Natural killer cell treated with Interleukin-12 subunit alpha and Interleukin-12 subunit beta and Interleukin-15 and Interleukin-18, amount 100 ng/mL, for 72 hours (primary cell): ENCODE results near the gene C11orf68. TPM values are rescaled to one million over a fixed set of nuclear protein-coding genes. Genes with fewer than 3 reads are reported as not detected.
A peak's percentile ranks its signal among the peaks of the same experiment; 100 is the strongest.

Experiments
- ATAC-seq, 2 donors: fragments of 150-1000 bp; cut with Tn5 transposase in 1 of 2; sonication (Bioruptor Pico), chemical (Tn5 transposase) in 1 of 2; 2 replicates each; pipeline ENCODE4 v1.10.0; 2021
- DNase-seq: peaks from one replicate; pipeline ENCODE4 v3.0.0; 2022; ENCODE audit warnings: low spot score
- H3K27ac Mint-ChIP-seq, 2 donors: 1 replicate in 1 of 2; 2 replicates in 1 of 2; pipeline ENCODE4 v1.8.0; 2022; ENCODE audit warnings: mixed read lengths in 2 of 2, mild to moderate bottlenecking in 1 of 2, moderate library complexity in 1 of 2
- H3K27me3 Mint-ChIP-seq, 2 donors: 1 replicate in 1 of 2; 2 replicates in 1 of 2; pipeline ENCODE4 v1.8.0; 2022; ENCODE audit warnings: mixed read lengths in 2 of 2
- H3K36me3 Mint-ChIP-seq: one replicate; pipeline ENCODE4 v1.8.0; 2022; ENCODE audit warnings: mixed read lengths
- H3K4me1 Mint-ChIP-seq, 2 donors: 1 replicate in 1 of 2; 2 replicates in 1 of 2; pipeline ENCODE4 v1.8.0; 2022; ENCODE audit warnings: low read depth in 2 of 2, mixed read lengths in 2 of 2, mild to moderate bottlenecking in 1 of 2
- H3K4me3 Mint-ChIP-seq: one replicate; pipeline ENCODE4 v1.8.0; 2022; ENCODE audit warnings: mixed read lengths
- H3K9me3 Mint-ChIP-seq: 2 replicates; pipeline ENCODE4 v1.8.0; 2022; ENCODE audit warnings: mixed read lengths
- total RNA-seq, 2 donors: library from RNA; stranded (reverse); gene quantifications; one replicate each; pipeline ENCODE4 v1.2.3, GENCODE V29; 2022

C11orf68 gene
- total RNA-seq: 10 to 100 TPM; 15.4 to 24.7 TPM

- H3K9me3 Mint-ChIP-seq: no peaks in the 10 kb centered on the region
- H3K27ac Mint-ChIP-seq: peak within 1 kb of the TSS; percentile 75 to 78
- H3K4me3 Mint-ChIP-seq: peak within 1 kb of the TSS; percentile 90
- DNase-seq (no peak), ATAC-seq (peak in 1 of 2 donors; percentile 86)
- no peaks in the 10 kb centered on the region for H3K36me3 Mint-ChIP-seq
- no peaks in the 10 kb centered on the region for H3K27me3 Mint-ChIP-seq
- peaks cover 21 to 29% of the 10 kb centered on the region in 2 donors for H3K4me1 Mint-ChIP-seq
These were observed at the start of gene C11orf68 for GRCh38 chr11:65918211-65919140. C11orf68 (minus strand) TSS chr11:65919062; CDS start chr11:65919031, 31 bp downstream.

GRCh38 chr11:65967329-65967934, 48.6 kb upstream of the C11orf68 start:
- H3K36me3 Mint-ChIP-seq: peaks cover 33% of the 10 kb centered on the region
- H3K27ac Mint-ChIP-seq: no peak overlapping the region
- ATAC-seq: no peak

GRCh38 chr11:65965986-65966762, 47.3 kb upstream of the C11orf68 start:
- Mint-ChIP-seq H3K4me1 (peaks cover 37 to 42% of the 10 kb centered on the region in 2 donors), H3K27me3 (no peaks in the 10 kb centered on the region), H3K27ac (no peak overlapping the region), H3K36me3 (peaks cover 42% of the 10 kb centered on the region), H3K4me3 (no peak overlapping the region), H3K9me3 (no peaks in the 10 kb centered on the region)
- DNase-seq: no peak
- ATAC-seq: no peak

More at GRCh38 chr11:65967329-65967934, 48.6 kb upstream of the C11orf68 start:
- H3K4me3 Mint-ChIP-seq: no peak overlapping the region
- peaks cover 29 to 34% of the 10 kb centered on the region in 2 donors for H3K4me1 Mint-ChIP-seq
- no peaks in the 10 kb centered on the region for H3K9me3 Mint-ChIP-seq
- no peaks in the 10 kb centered on the region for H3K27me3 Mint-ChIP-seq
- no peak for DNase-seq

DNA sequence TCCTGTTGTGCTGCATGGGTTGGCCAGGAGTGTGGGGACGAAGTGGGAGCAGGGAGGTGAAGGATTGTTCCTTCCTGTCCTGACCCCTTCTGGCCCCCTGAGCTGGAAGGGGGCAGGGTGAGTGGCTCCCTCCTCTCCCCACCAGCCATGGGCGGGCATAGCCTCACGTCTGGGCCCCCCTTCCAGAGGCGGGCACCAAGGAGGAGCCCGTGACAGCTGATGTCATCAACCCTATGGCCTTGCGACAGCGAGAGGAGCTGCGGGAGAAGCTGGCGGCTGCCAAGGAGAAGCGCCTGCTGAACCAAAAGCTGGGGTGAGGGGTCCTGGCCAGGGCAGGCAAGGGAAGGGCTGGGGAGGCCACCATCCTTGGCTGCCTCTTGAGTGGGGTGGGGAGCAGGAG, 46.0 kb upstream of the C11orf68 start:
- Mint-ChIP-seq H3K4me3 (no peak overlapping the region), H3K27me3 (no peaks in the 10 kb centered on the region), H3K9me3 (no peaks in the 10 kb centered on the region), H3K27ac (no peak overlapping the region), H3K4me1 (peaks cover 35 to 38% of the 10 kb centered on the region in 2 donors), H3K36me3 (peaks cover 36% of the 10 kb centered on the region)
- ATAC-seq (no peak), DNase-seq (no peak)

GRCh38 chr11:65962141-65962564, 43.3 kb upstream of the C11orf68 start:
- Mint-ChIP-seq H3K4me3 (peak overlapping the region; percentile 89), H3K36me3 (peaks cover 23% of the 10 kb centered on the region), H3K4me1 (peaks cover 27 to 35% of the 10 kb centered on the region in 2 donors), H3K27me3 (no peaks in the 10 kb centered on the region), H3K27ac (peak overlapping the region; percentile 84 to 96), H3K9me3 (no peaks in the 10 kb centered on the region)
- ATAC-seq: no peak
- no peak for DNase-seq

GRCh38 chr11:65961267-65962140, 42.6 kb upstream of the C11orf68 start, which contains the start of gene SART1:
SART1 (plus strand) TSS chr11:65961734; CDS start chr11:65961781, 47 bp downstream.
- H3K27me3 Mint-ChIP-seq: no peaks in the 10 kb centered on the region
- peak within 1 kb of the TSS; percentile 89 for H3K4me3 Mint-ChIP-seq
- no peaks in the 10 kb centered on the region for H3K9me3 Mint-ChIP-seq
- H3K36me3 Mint-ChIP-seq: peaks cover 23% of the 10 kb centered on the region
- peaks cover 27 to 35% of the 10 kb centered on the region in 2 donors for H3K4me1 Mint-ChIP-seq
- DNase-seq: peak; percentile 98
- peak; percentile 97 to 98 for ATAC-seq
- H3K27ac Mint-ChIP-seq: peak within 1 kb of the TSS; percentile 84 to 96

GRCh38 chr11:65960824-65961266, 42.0 kb upstream of the C11orf68 start:
- Mint-ChIP-seq H3K4me3 (peak overlapping the region; percentile 89), H3K4me1 (peaks cover 27 to 34% of the 10 kb centered on the region in 2 donors), H3K27me3 (no peaks in the 10 kb centered on the region), H3K36me3 (peaks cover 20% of the 10 kb centered on the region), H3K27ac (peak overlapping the region; percentile 84 to 96), H3K9me3 (no peaks in the 10 kb centered on the region)
- ATAC-seq (no peak), DNase-seq (no peak)

- peaks cover 26 to 27% of the 10 kb centered on the region in 2 donors for H3K4me1 Mint-ChIP-seq
- H3K36me3 Mint-ChIP-seq: peaks cover 17% of the 10 kb centered on the region
- H3K27me3 Mint-ChIP-seq: no peaks in the 10 kb centered on the region
- ATAC-seq (no peak), DNase-seq (peak; percentile 55)
- H3K27ac Mint-ChIP-seq: no peak overlapping the region
- H3K4me3 Mint-ChIP-seq: no peak overlapping the region
- no peaks in the 10 kb centered on the region for H3K9me3 Mint-ChIP-seq
These were observed 40.0 kb upstream of the C11orf68 start for GRCh38 chr11:65958774-65959420.

- ATAC-seq (no peak), DNase-seq (no peak)
- Mint-ChIP-seq H3K4me3 (no peak overlapping the region), H3K27ac (no peak overlapping the region), H3K9me3 (no peaks in the 10 kb centered on the region), H3K36me3 (peaks cover 17% of the 10 kb centered on the region), H3K27me3 (no peaks in the 10 kb centered on the region), H3K4me1 (peaks cover 21 to 22% of the 10 kb centered on the region in 2 donors)
These were observed 39.4 kb upstream of the C11orf68 start for GRCh38 chr11:65958291-65958690.

DNA sequence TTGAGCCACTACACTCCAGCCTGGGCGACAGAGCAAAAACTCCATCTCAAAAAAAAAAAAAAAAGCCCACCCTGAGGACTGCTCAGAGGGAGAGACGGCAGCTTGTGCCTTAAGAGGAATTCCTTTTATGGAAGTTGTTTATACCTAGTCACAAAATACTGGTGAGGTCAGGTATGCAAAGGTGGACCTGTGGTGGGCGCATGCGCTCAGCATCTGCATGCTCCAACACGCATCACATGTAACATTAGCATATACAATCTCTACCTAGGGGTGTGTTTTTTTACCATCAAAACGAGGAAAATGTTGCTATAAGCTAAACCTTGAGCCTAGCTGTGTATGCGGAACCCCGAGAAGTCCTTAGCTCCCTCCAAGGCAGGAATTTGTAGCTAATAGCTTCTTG, 35.9 kb upstream of the C11orf68 start:
- H3K36me3 Mint-ChIP-seq: no peaks in the 10 kb centered on the region
- ATAC-seq: no peak
- DNase-seq: no peak
- H3K4me3 Mint-ChIP-seq: no peak overlapping the region
- H3K9me3 Mint-ChIP-seq: no peaks in the 10 kb centered on the region
- H3K27ac Mint-ChIP-seq: no peak overlapping the region
- H3K27me3 Mint-ChIP-seq: no peaks in the 10 kb centered on the region
- peaks cover 0 to 2% of the 10 kb centered on the region in 2 donors for H3K4me1 Mint-ChIP-seq

GRCh38 chr11:65953471-65953870, 34.6 kb upstream of the C11orf68 start:
- Mint-ChIP-seq H3K27me3 (no peaks in the 10 kb centered on the region), H3K4me3 (no peak overlapping the region), H3K4me1 (peaks cover 0 to 2% of the 10 kb centered on the region in 2 donors), H3K27ac (no peak overlapping the region), H3K9me3 (no peaks in the 10 kb centered on the region), H3K36me3 (no peaks in the 10 kb centered on the region)
- DNase-seq: no peak
- no peak for ATAC-seq

GRCh38 chr11:65952052-65952521, 33.2 kb upstream of the C11orf68 start:
- Mint-ChIP-seq H3K36me3 (no peaks in the 10 kb centered on the region), H3K9me3 (no peaks in the 10 kb centered on the region), H3K27ac (no peak overlapping the region), H3K4me1 (no peaks in the 10 kb centered on the region), H3K4me3 (no peak overlapping the region), H3K27me3 (no peaks in the 10 kb centered on the region)
- DNase-seq (no peak), ATAC-seq (no peak)
